Left lung (tissue), 10 donors: ENCODE measurements around the gene TIGAR. TPM values are rescaled to one million over a fixed set of nuclear protein-coding genes. Genes with fewer than 3 reads are reported as not detected.

Experiments used
- ATAC-seq: fragments of 200-7000 bp; cut with Tn5 transposase; one replicate; pipeline ENCODE4 v1.9.1; 2020; ENCODE audit warnings: moderate library complexity
- DNase-seq, 4 donors: peaks; one replicate each; pipeline ENCODE4 v3.0.0-alpha.2; 2013 to 2020
- H3K27ac ChIP-seq, 2 donors: fragments of 200-600 bp; sonication (generic) in 1 of 2; one replicate each; pipeline versions ENCODE4 v1.5.0 to v1.8.0; 2020 to 2021
- H3K27me3 ChIP-seq, 2 donors: fragments of 200-600 bp; sonication (generic) in 1 of 2; one replicate each; pipeline versions ENCODE4 v1.5.0 to v1.8.0; 2020 to 2021
- H3K36me3 ChIP-seq, 2 donors: fragments of 200-600 bp; sonication (generic) in 1 of 2; one replicate each; pipeline versions ENCODE4 v1.5.0 to v1.8.0; 2020 to 2021
- H3K4me1 ChIP-seq, 2 donors: fragments of 200-600 bp; one replicate each; pipeline ENCODE4 v1.8.0; 2021
- H3K4me3 ChIP-seq, 2 donors: fragments of 200-600 bp; sonication (generic) in 1 of 2; one replicate each; pipeline versions ENCODE4 v1.5.0 to v1.8.0; 2020 to 2021; ENCODE audit warnings: mild to moderate bottlenecking in 1 of 2
- H3K9me3 ChIP-seq, 2 donors: fragments of 200-600 bp; sonication (generic) in 1 of 2; one replicate each; pipeline versions ENCODE4 v1.5.0 to v1.8.0; 2020 to 2021
- intact Hi-C, 2 donors: fragments of 100-400 bp; cut with DNase I; formaldehyde crosslinking; loops; one replicate each; pipeline versions ENCODE4 v1.11.2 to v1.14.2; 2022
- polyA plus RNA-seq, 6 donors: library from polyadenylated mRNA; unstranded; fragments of 120-200 nt; gene quantifications; one replicate each; pipeline ENCODE4 v1.2.1, GENCODE V29; 2013; ENCODE audit not compliant: insufficient read length in 6 of 6
- total RNA-seq, 2 donors: library from RNA; stranded (reverse); fragmentation: NEBNext Ultra II Directional; extraction: Animal tissue kit (Norgen Biotek cat#: 25700); gene quantifications; one replicate each; pipeline ENCODE4 v1.2.1, GENCODE V29; 2021
- TF ChIP-seq, protein P1 (sequence below), 2 donors: fragments of 200-600 bp; sonication (generic) in 1 of 2; IDR thresholded peaks; one replicate each; pipeline versions ENCODE4 v1.5.0 to v1.8.0; 2021; ENCODE audit warnings: antibody characterized with exemption in 2 of 2
- donor health status: DM: no; HTN: yes; CAD: no.
- donor health status: DM: no; HTN: no; CAD: no.

The TIGAR gene
- total and polyA plus RNA-seq, 8 donors = 2.7 to 21.4 (median 5.0) TPM

DNA sequence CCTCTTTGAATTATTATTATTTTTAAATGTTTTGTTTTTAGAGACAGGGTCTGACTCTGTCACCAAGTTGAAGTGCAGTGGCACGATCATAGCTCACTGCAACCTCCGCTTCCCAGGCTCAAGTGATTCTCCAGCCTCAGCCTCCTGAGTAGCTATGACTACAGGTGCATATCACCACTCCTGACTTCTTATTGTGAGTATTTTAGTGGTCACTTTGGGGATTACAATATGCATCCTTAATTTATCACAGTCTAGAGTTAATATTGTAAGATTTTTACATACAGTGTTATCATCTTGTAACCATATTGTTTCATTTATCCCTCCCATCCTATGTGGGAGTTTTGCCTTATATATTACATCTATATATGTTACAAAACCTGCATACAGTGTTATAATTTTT is 45.1 kb downstream of the TIGAR start:
- Histone ChIP-seq H3K36me3 (no peaks in the 10 kb centered on the region), H3K4me1 (no peaks in the 10 kb centered on the region), H3K27ac (no peak overlapping the region), H3K27me3 (peaks cover 0 to 17% of the 10 kb centered on the region in 2 donors), H3K9me3 (no peaks in the 10 kb centered on the region), H3K4me3 (no peak overlapping the region)
- no peak for ATAC-seq
- TF ChIP-seq, protein P1, sequence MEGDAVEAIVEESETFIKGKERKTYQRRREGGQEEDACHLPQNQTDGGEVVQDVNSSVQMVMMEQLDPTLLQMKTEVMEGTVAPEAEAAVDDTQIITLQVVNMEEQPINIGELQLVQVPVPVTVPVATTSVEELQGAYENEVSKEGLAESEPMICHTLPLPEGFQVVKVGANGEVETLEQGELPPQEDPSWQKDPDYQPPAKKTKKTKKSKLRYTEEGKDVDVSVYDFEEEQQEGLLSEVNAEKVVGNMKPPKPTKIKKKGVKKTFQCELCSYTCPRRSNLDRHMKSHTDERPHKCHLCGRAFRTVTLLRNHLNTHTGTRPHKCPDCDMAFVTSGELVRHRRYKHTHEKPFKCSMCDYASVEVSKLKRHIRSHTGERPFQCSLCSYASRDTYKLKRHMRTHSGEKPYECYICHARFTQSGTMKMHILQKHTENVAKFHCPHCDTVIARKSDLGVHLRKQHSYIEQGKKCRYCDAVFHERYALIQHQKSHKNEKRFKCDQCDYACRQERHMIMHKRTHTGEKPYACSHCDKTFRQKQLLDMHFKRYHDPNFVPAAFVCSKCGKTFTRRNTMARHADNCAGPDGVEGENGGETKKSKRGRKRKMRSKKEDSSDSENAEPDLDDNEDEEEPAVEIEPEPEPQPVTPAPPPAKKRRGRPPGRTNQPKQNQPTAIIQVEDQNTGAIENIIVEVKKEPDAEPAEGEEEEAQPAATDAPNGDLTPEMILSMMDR (IDR thresholded peaks at IDR 0.05) = no peak
- DNase-seq = no peak
- intact Hi-C loops = no loop called here

DNA sequence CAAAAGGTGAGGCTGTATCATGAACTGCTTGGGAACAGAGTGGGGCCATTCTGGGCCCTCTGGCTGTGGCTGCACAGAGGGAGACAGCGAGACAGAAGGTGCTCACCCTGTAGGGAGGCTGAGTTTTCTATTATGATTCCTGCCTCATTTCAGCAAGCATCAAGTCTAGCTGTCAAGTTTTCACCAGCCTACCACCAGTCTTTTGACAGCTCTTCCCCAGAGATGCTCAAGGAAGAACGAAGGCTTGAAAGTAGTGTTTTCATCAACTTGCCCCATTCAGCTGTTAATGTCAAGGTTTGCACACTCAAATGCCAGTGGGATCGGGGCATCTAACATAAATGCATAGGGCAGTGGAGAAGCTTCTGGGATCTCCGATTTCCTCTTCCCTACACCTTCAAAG is 48.5 kb downstream of the TIGAR start:
- H3K27ac ChIP-seq = no peak overlapping the region
- H3K36me3 ChIP-seq = no peaks in the 10 kb centered on the region
- ATAC-seq = no peak
- TF ChIP-seq, protein P1 (IDR thresholded peaks at IDR 0.05) = no peak
- no peaks in the 10 kb centered on the region for H3K4me1 ChIP-seq
- intact Hi-C loops = no loop called here
- peaks cover 0 to 18% of the 10 kb centered on the region in 2 donors for H3K27me3 ChIP-seq
- no peak overlapping the region for H3K4me3 ChIP-seq
- no peaks in the 10 kb centered on the region for H3K9me3 ChIP-seq
- no peak for DNase-seq

DNA sequence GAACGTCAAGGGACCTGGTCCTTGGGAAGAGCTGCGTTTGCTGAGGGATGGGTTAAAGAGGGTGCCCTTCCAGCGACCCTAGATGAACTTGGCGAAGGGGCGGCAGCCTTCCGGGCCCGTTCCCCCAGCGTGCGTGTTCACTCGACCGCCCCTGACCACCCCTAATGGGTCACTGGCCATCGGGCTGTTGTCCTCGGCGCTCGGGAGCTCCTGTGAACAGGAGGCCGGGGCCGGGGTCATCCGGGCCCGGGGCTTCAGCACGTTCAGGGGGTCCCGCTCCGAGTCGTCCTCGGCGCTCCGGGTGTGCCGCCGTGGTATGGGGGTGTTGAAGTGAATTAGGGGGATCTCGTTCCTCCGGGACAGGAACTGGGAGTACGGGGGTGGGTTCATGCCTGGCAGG is 49.3 kb downstream of the TIGAR start:
- H3K4me1 ChIP-seq = no peaks in the 10 kb centered on the region
- intact Hi-C loops = no loop called here
- H3K36me3 ChIP-seq = no peaks in the 10 kb centered on the region
- no peak for DNase-seq
- H3K27me3 ChIP-seq = peaks cover 0 to 16% of the 10 kb centered on the region in 2 donors
- H3K9me3 ChIP-seq = no peaks in the 10 kb centered on the region
- no peak for ATAC-seq
- no peak overlapping the region for H3K27ac ChIP-seq
- H3K4me3 ChIP-seq = no peak overlapping the region
- TF ChIP-seq, protein P1 (IDR thresholded peaks at IDR 0.05) = no peak

DNA sequence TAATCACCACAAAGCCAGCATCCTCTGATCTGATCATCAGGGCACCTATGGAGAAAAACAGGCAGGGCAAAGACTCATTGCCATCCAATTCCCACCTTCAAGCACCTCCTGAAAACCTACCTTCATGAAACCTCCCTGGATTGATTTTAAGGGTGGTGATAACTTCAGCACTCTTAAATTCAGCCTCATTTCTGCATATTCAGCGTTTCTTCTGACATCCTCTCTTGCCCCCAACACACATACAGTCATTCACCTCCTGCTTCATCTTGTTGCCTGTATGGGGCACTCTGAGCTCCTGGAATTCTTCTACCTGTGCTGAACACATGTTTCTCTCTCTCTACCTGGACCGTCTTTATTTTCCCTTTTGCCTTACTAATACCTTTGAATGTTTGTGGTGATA is 51.6 kb downstream of the TIGAR start:
- no peak overlapping the region for H3K27ac ChIP-seq
- no peak overlapping the region for H3K4me3 ChIP-seq

DNA sequence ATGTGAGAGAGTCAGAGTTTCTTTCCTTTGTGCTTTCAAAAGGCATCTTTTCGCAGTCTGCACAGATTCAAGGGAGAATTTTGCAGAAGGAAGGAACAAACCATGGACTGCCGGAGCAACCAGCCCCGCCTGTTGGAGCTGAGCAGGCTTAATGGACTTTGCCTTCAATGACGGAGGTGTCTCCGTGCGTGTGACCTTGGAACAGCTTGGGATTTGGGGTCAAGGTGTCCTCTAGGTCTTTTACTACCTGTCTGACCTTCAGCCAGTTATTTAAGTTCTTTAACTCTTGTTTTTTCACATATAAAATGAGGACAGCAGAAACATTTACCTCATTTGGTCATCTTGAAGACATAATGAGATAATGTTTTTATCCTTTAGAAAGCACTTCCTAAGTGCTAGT is 54.4 kb downstream of the TIGAR start:
- TF ChIP-seq, protein P1 (IDR thresholded peaks at IDR 0.05) = no peak
- intact Hi-C loops = no loop called here

More for the DNA sequence above, 51.6 kb downstream of the TIGAR start:
- no peak for DNase-seq
- intact Hi-C loops = no loop called here
- TF ChIP-seq, protein P1 (IDR thresholded peaks at IDR 0.05) = no peak
- no peaks in the 10 kb centered on the region for H3K4me1 ChIP-seq
- ATAC-seq = no peak
- no peaks in the 10 kb centered on the region for H3K9me3 ChIP-seq
- H3K27me3 ChIP-seq = peaks cover 0 to 15% of the 10 kb centered on the region in 2 donors
- H3K36me3 ChIP-seq = no peaks in the 10 kb centered on the region

More for the DNA sequence above, 54.4 kb downstream of the TIGAR start:
- H3K9me3 ChIP-seq = no peaks in the 10 kb centered on the region
- H3K4me3 ChIP-seq = no peak overlapping the region
- peaks cover 0 to 32% of the 10 kb centered on the region in 2 donors for H3K27me3 ChIP-seq
- H3K4me1 ChIP-seq = no peaks in the 10 kb centered on the region
- ATAC-seq (no peak), DNase-seq (no peak)
- no peak overlapping the region for H3K27ac ChIP-seq
- no peaks in the 10 kb centered on the region for H3K36me3 ChIP-seq
